COR-L47 (cell line): Measurements from ENCODE around the gene CISH.

Experiments used
- DNase-seq: peaks from one replicate; lab custom pipeline; 2025; lab: John Stamatoyannopoulos, UW

The CISH gene

GRCh38 chr3:50599115-50599715 lies 12.4 kb downstream of the CISH start:
- no peak for DNase-seq

GRCh38 chr3:50594253-50594785 lies 17.3 kb downstream of the CISH start:
- DNase-seq = no peak

- no peak for DNase-seq
Measured at GRCh38 chr3:50592568-50592967, 19.0 kb downstream of the CISH start.

GRCh38 chr3:50591196-50591741 lies 20.3 kb downstream of the CISH start:
- DNase-seq = no peak

GRCh38 chr3:50588759-50589433 lies 22.7 kb downstream of the CISH start:
- no peak for DNase-seq

GRCh38 chr3:50587806-50588758 lies 23.5 kb downstream of the CISH start:
- no peak for DNase-seq

- DNase-seq = no peak
Measured at GRCh38 chr3:50587373-50587772, 24.2 kb downstream of the CISH start.

GRCh38 chr3:50586763-50587070 lies 24.9 kb downstream of the CISH start:
- DNase-seq = no peak

GRCh38 chr3:50585919-50586762 lies 25.4 kb downstream of the CISH start:
- no peak for DNase-seq

GRCh38 chr3:50584391-50584790 lies 27.2 kb downstream of the CISH start:
- DNase-seq = no peak

GRCh38 chr3:50583897-50584296 lies 27.7 kb downstream of the CISH start:
- no peak for DNase-seq

GRCh38 chr3:50582083-50582482 lies 29.5 kb downstream of the CISH start:
- DNase-seq = no peak

- no peak for DNase-seq
Measured at GRCh38 chr3:50581459-50581842, 30.1 kb downstream of the CISH start.

- DNase-seq = no peak
Measured at GRCh38 chr3:50580683-50581458, 30.7 kb downstream of the CISH start.

GRCh38 chr3:50577348-50577747 lies 34.2 kb downstream of the CISH start:
- DNase-seq = no peak

- no peak for DNase-seq
Measured at GRCh38 chr3:50575372-50575771, 36.2 kb downstream of the CISH start.

GRCh38 chr3:50574444-50574831 lies 37.1 kb downstream of the CISH start:
- DNase-seq = no peak

GRCh38 chr3:50573566-50574443 lies 37.8 kb downstream of the CISH start:
- DNase-seq = no peak

GRCh38 chr3:50572801-50573371 lies 38.7 kb downstream of the CISH start:
- no peak for DNase-seq
